SK-N-SH (cell line): ENCODE results near the gene HNRNPC. TPM values are rescaled to one million over a fixed set of nuclear protein-coding genes. Genes with fewer than 3 reads are reported as not detected.
"Not testable (repeated sequence)": the region's sequence is repeated elsewhere in the genome, so short reads cannot be mapped to it uniquely, and the experiment has no call there.

Source experiments
- CTCF ChIA-PET: fragments of 300-600, 350-600 bp; formaldehyde crosslinking; extraction: SDS; loops from one replicate; lab custom pipeline; 2021; lab: Yijun Ruan, JAX
- POLR2A ChIA-PET: fragments of 350-600 bp; sonication (Branson Sonifier 250); formaldehyde crosslinking; extraction: SDS; loops from one replicate; lab custom pipeline; 2020; ENCODE audit warnings: antibody characterized with exemption, inconsistent platforms; lab: Yijun Ruan, JAX
- DNase-seq: peaks from one replicate; pipeline ENCODE4 v3.0.0; 2012
- H2AFZ ChIP-seq: fragments of 200-600 bp; sonication (generic); 2 replicates; pipeline ENCODE4 v1.8.1; 2016; ENCODE audit warnings: antibody characterized with exemption, mild to moderate bottlenecking, low read depth
- H3F3A ChIP-seq: fragments of 200-600 bp; sonication (generic); replicated peaks from 2 replicates; pipeline ENCODE3; 2016; ENCODE audit warnings: antibody characterized with exemption, mild to moderate bottlenecking; ENCODE audit not compliant: insufficient read depth
- H3K27ac ChIP-seq, 2 experiments: fragments of 200-500 bp in 1 of 2; fragments of 200-600 bp in 1 of 2; sonication (Bioruptor generic) in 1 of 2; sonication (generic), shearing (Covaris generic) in 1 of 2; 2 replicates each; pipeline versions ENCODE4 v1.5.1 to v1.6.1; 2014 to 2016; ENCODE audit warnings: low read depth in 2 of 2, inconsistent platforms in 1 of 2, low read length in 1 of 2, mild to moderate bottlenecking in 1 of 2, mixed read lengths in 1 of 2
- H3K27me3 ChIP-seq: fragments of 200-600 bp; sonication (generic), shearing (Covaris generic); 2 replicates; pipeline ENCODE4 v1.6.1; 2016; ENCODE audit warnings: mixed run types; ENCODE audit not compliant: insufficient read depth
- H3K36me3 ChIP-seq, 2 experiments: fragments of 200-500 bp in 1 of 2; fragments of 200-600 bp in 1 of 2; sonication (Bioruptor generic) in 1 of 2; sonication (generic) in 1 of 2; replicated peaks in 1 of 2; 2 replicates each; pipeline versions ENCODE3 to v1.5.1; 2014 to 2016; ENCODE audit warnings: low read length in 1 of 2, mild to moderate bottlenecking in 1 of 2; ENCODE audit not compliant: insufficient read depth in 2 of 2, control insufficient read depth in 1 of 2
- H3K4me1 ChIP-seq, 2 experiments: fragments of 200-500 bp in 1 of 2; fragments of 200-600 bp in 1 of 2; sonication (Bioruptor generic) in 1 of 2; sonication (generic), shearing (Covaris generic) in 1 of 2; 2 replicates each; pipeline versions ENCODE4 v1.5.1 to v1.6.1; 2014 to 2016; ENCODE audit warnings: low read depth in 1 of 2, low read length in 1 of 2, mixed run types in 1 of 2; ENCODE audit not compliant: insufficient read depth in 2 of 2, control insufficient read depth in 1 of 2
- H3K4me2 ChIP-seq: fragments of 200-600 bp; sonication (generic), shearing (Covaris generic); 2 replicates; pipeline ENCODE4 v1.6.1; 2017; ENCODE audit warnings: mixed run types
- H3K4me3 ChIP-seq, 2 experiments: fragments of 200-500 bp in 1 of 2; fragments of 200-600 bp in 1 of 2; sonication (Bioruptor generic) in 1 of 2; sonication (generic), shearing (Covaris generic) in 1 of 2; 2 replicates each; pipeline versions ENCODE4 v1.5.1 to v1.8.1; 2014 to 2016; ENCODE audit warnings: low read depth in 2 of 2, inconsistent platforms in 1 of 2, low read length in 1 of 2, mild to moderate bottlenecking in 1 of 2, mixed read lengths in 1 of 2, moderate library complexity in 1 of 2
- H3K79me2 ChIP-seq: fragments of 200-600 bp; sonication (generic); 2 replicates; pipeline ENCODE4 v1.8.1; 2017; ENCODE audit warnings: mild to moderate bottlenecking; ENCODE audit not compliant: insufficient read depth
- H3K9ac ChIP-seq: fragments of 200-600 bp; sonication (generic); 2 replicates; pipeline ENCODE4 v1.6.1; 2017; ENCODE audit warnings: mixed run types
- H3K9me2 ChIP-seq: fragments of 200-600 bp; sonication (generic); 2 replicates; pipeline ENCODE4 v1.6.1; 2017; ENCODE audit warnings: mixed run types
- H3K9me3 ChIP-seq: fragments of 200-600 bp; sonication (generic); 2 replicates; pipeline ENCODE4 v1.6.1; 2017; ENCODE audit warnings: mixed run types, mild to moderate bottlenecking, moderate library complexity
- H4K20me1 ChIP-seq: fragments of 200-600 bp; sonication (generic); 2 replicates; pipeline ENCODE4 v1.6.1; 2017; ENCODE audit warnings: mild to moderate bottlenecking, mixed run types; ENCODE audit not compliant: insufficient read depth
- EZH2phosphoT487 ChIP-seq: fragments of 200-600 bp; sonication (generic); IDR thresholded peaks from 2 replicates; pipeline ENCODE4 v1.6.1; 2017; ENCODE audit warnings: low read depth, mixed run types, mild to moderate bottlenecking, antibody characterized with exemption, moderate library complexity, borderline replicate concordance
- FOSL2 ChIP-seq: IDR thresholded peaks from 2 replicates; pipeline ENCODE4 v1.4.0; 2012; ENCODE audit warnings: low read depth, mild to moderate bottlenecking, moderate library complexity, borderline replicate concordance
- FOXM1 ChIP-seq: IDR thresholded peaks from 2 replicates; pipeline ENCODE4 v1.4.0; 2012; ENCODE audit warnings: low read depth, mild to moderate bottlenecking
- GABPA ChIP-seq: IDR thresholded peaks from 2 replicates; pipeline ENCODE4 v1.4.0; 2012; ENCODE audit warnings: low read depth, mild to moderate bottlenecking
- MXI1 ChIP-seq: IDR thresholded peaks from 2 replicates; pipeline ENCODE4 v1.6.1; 2012; ENCODE audit warnings: mild to moderate bottlenecking, low read depth, low read length, improper control_type of control experiment
- PBX3 ChIP-seq: IDR thresholded peaks from 2 replicates; pipeline ENCODE4; 2012
- POLR2AphosphoS5 ChIP-seq: IDR thresholded peaks from 2 replicates; pipeline ENCODE4 v1.6.1; 2012; ENCODE audit warnings: low read depth, low read length
- RFX5 ChIP-seq: IDR thresholded peaks from 2 replicates; pipeline ENCODE4 v1.6.1; 2012; ENCODE audit warnings: mild to moderate bottlenecking, improper control_type of control experiment, low read length
- SIN3A ChIP-seq: IDR thresholded peaks from 2 replicates; pipeline ENCODE4 v1.6.1; 2012; ENCODE audit warnings: low read depth, mild to moderate bottlenecking, low read length, moderate library complexity, borderline replicate concordance
- USF1 ChIP-seq: IDR thresholded peaks from 2 replicates; pipeline ENCODE4 v1.4.0; 2012; ENCODE audit warnings: low read depth, borderline replicate concordance
- WGBS: methylation state at CpG from one replicate; pipeline ENCODE4 v1.1.6; 2017; ENCODE audit warnings: low lambda C conversion rate; 5-methylcytosine and 5-hydroxymethylcytosine counted together
- polyA plus RNA-seq, 3 experiments: library from polyadenylated mRNA; depleted of rRNA; stranded (reverse); fragments of >200 nt; gene quantifications; 2 replicates each; pipeline ENCODE4 v1.2.3, GENCODE V29; 2012

HNRNPC gene
- polyA plus RNA-seq, 1 of the 3 experiments (the other 2 are of a cell fraction): 341 TPM

- Histone ChIP-seq H3K4me3 (no peak overlapping the region), H3K27me3 (no peaks in the 10 kb centered on the region), H4K20me1 (peaks cover 99% of the 10 kb centered on the region), H3K9me3 (no peaks in the 10 kb centered on the region), H3K4me2 (peak overlapping the region; percentile 24; the same call in 1 of the 2 replicates), H3K36me3 (peaks cover 54 to 80% of the 10 kb centered on the region in 2 experiments), H3K4me1 (peaks cover 0 to 28% of the 10 kb centered on the region in 2 experiments; a peak in 3 of 4 replicates), H3F3A (peaks cover 54% of the 10 kb centered on the region), H3K79me2 (peaks cover 100% of the 10 kb centered on the region), H3K9ac (no peak overlapping the region), H3K27ac (peak overlapping the region in 1 of 2 experiments; percentile 51; a peak in 1 of 4 replicates), H2AFZ (no peak overlapping the region), H3K9me2 (no peaks in the 10 kb centered on the region)
- ChIA-PET CTCF (interaction anchor here (0.9 to 2.2 kb wide), 5 partner anchors 11 to 242 kb away, joined by 3 to 6 read pairs (median 3); no protein-coding TSS in a partner anchor), POLR2A (interaction anchor here (1.1 to 1.6 kb wide), 2 partner anchors 9 to 18 kb away, joined by 3 to 6 read pairs; no protein-coding TSS in a partner anchor)
- TF ChIP-seq MXI1 (no peak), PBX3 (no peak), GABPA (no peak), FOXM1 (no peak)
- no peak for DNase-seq
- WGBS: 95% methylated on average over 10 of the region's 10 CpGs
Observed at GRCh38 chr14:21256539-21257393, 12.5 kb downstream of the HNRNPC start.

GRCh38 chr14:21256102-21256447 is 13.2 kb downstream of the HNRNPC start:
- Histone ChIP-seq H3K4me1 (peaks cover 0 to 28% of the 10 kb centered on the region in 2 experiments; a peak in 3 of 4 replicates), H3K27ac (peak overlapping the region in 1 of 2 experiments; percentile 51; a peak in 1 of 4 replicates), H3K79me2 (peaks cover 100% of the 10 kb centered on the region), H3K36me3 (peaks cover 53 to 79% of the 10 kb centered on the region in 2 experiments), H3F3A (peaks cover 57% of the 10 kb centered on the region), H3K4me2 (peak overlapping the region; percentile 24), H4K20me1 (peaks cover 99% of the 10 kb centered on the region)
- 91% methylated on average over 8 of the region's 8 CpGs for WGBS
- H2AFZ ChIP-seq, DNase-seq, H3K9me3 ChIP-seq, H3K9ac ChIP-seq, H3K4me3 ChIP-seq, H3K9me2 ChIP-seq, POLR2A ChIA-PET, H3K27me3 ChIP-seq: not testable (repeated sequence)
- CTCF ChIA-PET: interaction anchor here (0.9 to 2.2 kb wide), 3 partner anchors 11 to 241 kb away, joined by 3 to 6 read pairs (median 4); no protein-coding TSS in a partner anchor

- peaks cover 99% of the 10 kb centered on the region for H4K20me1 ChIP-seq
- H3K9ac ChIP-seq: no peak overlapping the region
- H3F3A ChIP-seq: peaks cover 57% of the 10 kb centered on the region
- H3K79me2 ChIP-seq: peaks cover 100% of the 10 kb centered on the region
- ChIA-PET CTCF (interaction anchor here (0.8 to 2.2 kb wide), 3 partner anchors 10 to 19 kb away, joined by 3 to 6 read pairs (median 6); no protein-coding TSS in a partner anchor), POLR2A (interaction anchor here (0.6 to 0.8 kb wide), 2 partner anchors 9 to 24 kb away, joined by 3 to 4 read pairs; partner anchors contain the start of gene RPGRIP1)
- no peaks in the 10 kb centered on the region for H3K9me2 ChIP-seq
- TF ChIP-seq SIN3A: no peak
- no peak for TF ChIP-seq RFX5
- no peak for TF ChIP-seq PBX3
- TF ChIP-seq EZH2phosphoT487: no peak
- 0 out of 2 replicates have a peak, but pooled peaks have one; percentile 4 for TF ChIP-seq FOSL2
- no peak for TF ChIP-seq MXI1
- no peak for TF ChIP-seq USF1
- no peak for TF ChIP-seq POLR2AphosphoS5
- no peaks in the 10 kb centered on the region for H3K9me3 ChIP-seq
- H3K4me1 ChIP-seq: peaks cover 0 to 28% of the 10 kb centered on the region in 2 experiments; a peak in 3 of 4 replicates
- peak overlapping the region in 1 of 2 experiments; percentile 51; a peak in 1 of 4 replicates for H3K27ac ChIP-seq
- no peak overlapping the region for H3K4me3 ChIP-seq
- no peaks in the 10 kb centered on the region for H3K27me3 ChIP-seq
- H3K36me3 ChIP-seq: peaks cover 55 to 80% of the 10 kb centered on the region in 2 experiments
- H3K4me2 ChIP-seq: peak overlapping the region; percentile 24; the same call in 1 of the 2 replicates
- no peak for DNase-seq
- 82% methylated on average over 4 of the region's 4 CpGs for WGBS
- no peak overlapping the region for H2AFZ ChIP-seq
Observed at GRCh38 chr14:21255385-21256101, 13.7 kb downstream of the HNRNPC start.
